Measurements from ENCODE around the gene PRF1.
"Not testable (repeated sequence)": the region's sequence is repeated elsewhere in the genome, so short reads cannot be mapped to it uniquely, and the experiment has no call there.

The PRF1 gene

GRCh38 chr10:70592746-70593512 is 9.6 kb downstream of the PRF1 start:
- DNase-seq: no peak

GRCh38 chr10:70592186-70592735 is 10.3 kb downstream of the PRF1 start:
- no peak for DNase-seq

- DNase-seq: no peak
Measured at GRCh38 chr10:70590655-70591416, 11.7 kb downstream of the PRF1 start.

GRCh38 chr10:70589762-70590654 is 12.5 kb downstream of the PRF1 start:
- no peak for DNase-seq

- DNase-seq: no peak
Measured at GRCh38 chr10:70588859-70589570, 13.5 kb downstream of the PRF1 start.

GRCh38 chr10:70588255-70588654 is 14.3 kb downstream of the PRF1 start:
- DNase-seq: no peak

GRCh38 chr10:70587045-70587658 is 15.4 kb downstream of the PRF1 start:
- no peak for DNase-seq

GRCh38 chr10:70586348-70586930 is 16.1 kb downstream of the PRF1 start:
- no peak for DNase-seq

- DNase-seq: no peak
Measured at GRCh38 chr10:70585578-70586169, 16.9 kb downstream of the PRF1 start.

- no peak for DNase-seq
Measured at GRCh38 chr10:70584909-70585544, 17.5 kb downstream of the PRF1 start.

GRCh38 chr10:70584366-70584765 is 18.2 kb downstream of the PRF1 start:
- DNase-seq: no peak

GRCh38 chr10:70583669-70584037 is 18.9 kb downstream of the PRF1 start:
- DNase-seq: no peak

GRCh38 chr10:70582793-70583668 is 19.5 kb downstream of the PRF1 start:
- DNase-seq: no peak

GRCh38 chr10:70581176-70581575 is 21.4 kb downstream of the PRF1 start:
- DNase-seq: not testable (repeated sequence)

- DNase-seq: peak; percentile 36
Measured at GRCh38 chr10:70579234-70580002, 23.1 kb downstream of the PRF1 start.

- DNase-seq: peak; percentile 56
Measured at GRCh38 chr10:70578371-70578947, 24.1 kb downstream of the PRF1 start.

- DNase-seq: no peak
Measured at GRCh38 chr10:70576803-70577517, 25.6 kb downstream of the PRF1 start.

Data from CD4-positive, alpha-beta T cell treated with Interleukin-12 subunit alpha and Interleukin-12 subunit beta, for 1 hour (primary cell).